GM19455 (cell line): Measurements from ENCODE around the gene CD4.

Experiments used
- ATAC-seq: cut with Tn5 transposase; IDR thresholded peaks from one replicate; pipeline ENCODE4 v1.9.1; 2021; ENCODE audit not compliant: unreplicated experiment

The CD4 gene

DNA sequence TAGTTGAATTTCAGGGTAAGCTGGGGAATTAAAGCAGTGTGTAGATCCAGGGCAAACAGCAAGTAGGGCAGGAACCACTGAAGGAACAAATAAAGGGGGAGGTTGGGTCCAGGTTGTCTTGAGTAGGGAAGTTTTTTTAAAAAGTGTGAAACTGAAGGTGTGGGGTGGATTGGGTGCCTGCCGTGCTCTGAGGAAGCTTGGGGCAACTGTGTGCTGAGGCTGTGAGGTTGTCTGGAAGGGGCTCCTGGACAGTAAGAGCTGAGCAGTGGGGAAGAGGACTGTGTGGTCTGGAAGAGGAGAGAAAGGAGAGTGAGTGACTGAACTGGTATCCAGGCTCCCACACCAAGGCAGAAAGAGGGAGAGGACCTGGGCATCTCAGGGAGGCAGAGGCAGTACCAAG, 21.4 kb downstream of the CD4 start:
- no peak for ATAC-seq

DNA sequence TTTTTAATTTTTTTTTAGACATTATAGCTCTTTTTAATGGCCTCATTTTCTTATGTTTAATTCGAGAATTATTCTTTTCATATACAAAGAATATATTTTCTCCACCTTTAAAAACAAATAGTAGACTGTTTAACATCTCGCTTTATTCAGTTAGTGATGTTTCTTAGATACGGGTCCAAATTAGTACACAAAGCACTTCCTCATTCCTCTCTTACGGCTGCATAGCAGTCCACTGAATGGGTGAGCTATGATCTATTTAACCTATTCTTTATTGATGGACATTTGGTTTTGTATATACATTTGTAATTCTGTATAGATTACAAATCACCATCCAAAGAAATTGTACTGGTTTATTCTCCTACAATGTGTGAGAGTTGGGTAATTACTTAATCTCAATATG, 24.0 kb downstream of the CD4 start:
- ATAC-seq: no peak

DNA sequence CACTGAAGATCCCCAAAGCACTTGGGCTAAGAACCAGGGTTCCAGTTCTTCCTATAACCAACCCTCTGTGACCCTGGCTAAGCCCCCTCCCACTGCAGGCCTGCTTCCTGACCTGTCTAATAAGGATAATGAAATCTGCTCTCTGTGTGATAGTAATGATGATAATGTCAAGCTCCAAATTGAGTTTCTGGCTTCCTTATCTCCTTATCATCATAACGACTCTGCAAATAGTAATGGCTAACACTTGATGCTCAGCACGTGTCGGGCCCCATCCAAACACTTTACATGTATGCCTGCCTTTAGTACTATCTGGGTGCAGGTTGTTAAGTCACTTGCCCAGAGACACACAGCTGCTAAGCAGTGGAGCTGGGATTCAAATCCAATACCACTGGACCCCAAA, 27.3 kb downstream of the CD4 start:
- no peak for ATAC-seq

GRCh38 chr12:6817098-6817497, 27.8 kb downstream of the CD4 start:
- no peak for ATAC-seq

- no peak for ATAC-seq
Measured at GRCh38 chr12:6817662-6818157, 28.4 kb downstream of the CD4 start.

DNA sequence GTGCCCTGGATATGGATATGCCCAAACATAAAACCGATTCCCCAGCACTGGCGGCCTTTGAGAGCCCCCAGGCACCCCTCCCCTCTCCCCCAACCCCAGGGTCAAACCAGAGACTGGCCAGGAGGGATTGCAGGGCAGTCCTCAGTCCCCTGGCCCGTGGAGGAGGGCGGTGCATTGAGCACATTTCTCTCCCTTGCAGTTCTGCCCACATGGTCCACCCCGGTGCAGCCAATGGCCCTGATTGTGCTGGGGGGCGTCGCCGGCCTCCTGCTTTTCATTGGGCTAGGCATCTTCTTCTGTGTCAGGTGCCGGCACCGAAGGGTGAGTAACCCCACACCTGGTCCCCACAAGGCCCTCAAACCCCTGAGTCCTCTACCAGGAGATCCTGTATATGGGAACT, 28.9 kb downstream of the CD4 start:
- no peak for ATAC-seq

DNA sequence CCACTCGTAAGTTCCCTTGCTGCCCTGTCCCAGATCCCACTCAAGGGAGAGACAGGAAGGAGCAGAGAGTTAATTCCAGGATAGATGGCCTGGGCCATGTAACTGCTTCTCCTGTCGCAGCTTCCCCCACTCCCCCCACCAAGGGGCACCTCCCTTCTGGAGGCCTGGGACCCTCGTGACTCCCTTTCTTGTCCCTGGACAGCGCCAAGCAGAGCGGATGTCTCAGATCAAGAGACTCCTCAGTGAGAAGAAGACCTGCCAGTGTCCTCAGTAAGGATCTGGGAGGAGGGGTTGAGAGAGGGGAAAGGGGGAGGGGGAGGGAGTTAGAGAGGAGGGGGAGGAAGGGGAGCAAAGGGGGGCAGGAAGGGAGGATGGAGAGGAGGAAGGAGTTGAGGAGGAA, 29.3 kb downstream of the CD4 start:
- ATAC-seq: no peak

GRCh38 chr12:6819106-6820030, 30.0 kb downstream of the CD4 start:
- no peak for ATAC-seq

DNA sequence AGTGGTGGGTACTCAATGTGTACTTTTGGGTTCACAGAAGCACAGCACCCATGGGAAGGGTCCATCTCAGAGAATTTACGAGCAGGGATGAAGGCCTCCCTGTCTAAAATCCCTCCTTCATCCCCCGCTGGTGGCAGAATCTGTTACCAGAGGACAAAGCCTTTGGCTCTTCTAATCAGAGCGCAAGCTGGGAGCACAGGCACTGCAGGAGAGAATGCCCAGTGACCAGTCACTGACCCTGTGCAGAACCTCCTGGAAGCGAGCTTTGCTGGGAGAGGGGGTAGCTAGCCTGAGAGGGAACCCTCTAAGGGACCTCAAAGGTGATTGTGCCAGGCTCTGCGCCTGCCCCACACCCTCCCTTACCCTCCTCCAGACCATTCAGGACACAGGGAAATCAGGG, 30.8 kb downstream of the CD4 start:
- ATAC-seq: no peak

DNA sequence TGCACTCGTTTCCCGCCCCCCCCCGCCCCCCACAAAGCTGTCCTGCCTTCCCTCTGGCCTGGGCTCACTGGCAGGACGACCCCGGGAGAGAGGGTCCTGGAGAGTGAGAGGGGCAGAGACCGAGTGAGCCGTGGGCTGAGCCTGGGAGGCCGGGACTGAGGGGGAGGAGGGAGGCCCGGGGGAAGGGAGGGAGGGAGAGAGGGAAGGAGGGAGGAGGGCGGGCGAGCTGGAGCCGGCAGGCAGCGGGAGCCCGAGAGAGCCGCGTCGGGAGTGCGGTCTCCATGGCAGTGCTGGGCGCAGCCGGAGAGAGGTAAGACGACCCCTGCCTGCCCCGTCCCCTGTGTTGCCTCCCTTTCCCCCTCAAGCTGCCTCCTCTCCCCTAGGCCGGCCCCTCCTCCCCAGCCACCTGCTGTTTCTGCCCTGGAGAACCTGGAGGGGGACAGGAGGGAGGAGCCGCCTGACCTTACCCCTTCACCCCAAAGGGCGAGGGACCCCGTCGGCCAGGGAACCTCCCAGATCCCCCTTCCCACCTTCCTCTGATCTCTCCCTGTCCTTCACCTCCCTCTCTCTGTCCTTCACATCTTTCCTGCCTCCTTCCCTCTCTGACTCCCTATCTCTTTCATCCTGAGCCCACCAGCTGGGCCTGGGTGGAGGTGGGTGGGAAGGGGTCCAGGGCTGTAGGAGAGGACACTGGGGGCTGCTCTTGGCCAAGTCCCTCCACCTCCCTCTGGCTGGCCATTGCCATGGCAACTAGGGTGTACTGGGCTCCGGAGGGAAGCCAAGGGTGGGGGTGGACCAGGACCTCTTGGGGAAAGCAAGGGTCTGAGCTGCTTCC, 32.5 kb downstream of the CD4 start, which contains the start of gene GPR162:
GPR162 (plus strand) TSS at position 231 of the 835 bp plus-strand sequence. CDS start 2,078 bp downstream, outside the sequence.
- no peak for ATAC-seq

GRCh38 chr12:6822426-6823135, 33.3 kb downstream of the CD4 start:
- no peak for ATAC-seq

GRCh38 chr12:6823182-6824084, 34.1 kb downstream of the CD4 start:
- ATAC-seq: no peak

GRCh38 chr12:6824085-6824775, 34.9 kb downstream of the CD4 start:
- ATAC-seq: no peak

DNA sequence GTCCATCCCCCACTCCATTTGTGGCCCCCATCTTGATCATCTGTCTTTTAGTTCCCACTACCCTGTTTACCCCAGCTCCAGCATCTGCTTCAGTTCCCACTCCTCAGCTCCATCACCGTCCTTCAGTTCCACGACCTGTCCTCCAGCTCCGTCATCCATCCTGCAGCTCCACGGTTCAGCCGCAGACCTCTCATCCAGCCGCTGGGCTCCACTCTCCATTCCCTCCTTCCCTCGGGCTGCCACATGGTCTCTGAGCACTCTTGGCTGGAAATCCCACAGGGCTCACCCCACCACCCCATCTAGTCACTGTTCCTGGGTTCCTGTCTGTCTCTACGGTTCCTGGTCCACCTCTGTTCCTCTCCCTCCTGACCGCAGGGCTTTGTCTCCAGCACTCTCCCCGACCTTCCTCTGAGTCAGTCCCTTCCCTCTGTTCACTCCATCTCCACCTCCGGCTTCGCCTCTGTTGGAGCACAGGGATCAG, 35.6 kb downstream of the CD4 start:
- ATAC-seq: no peak

GRCh38 chr12:6825398-6826124, 36.2 kb downstream of the CD4 start:
- no peak for ATAC-seq

- ATAC-seq: no peak
Measured at GRCh38 chr12:6826125-6826733, 36.9 kb downstream of the CD4 start.

DNA sequence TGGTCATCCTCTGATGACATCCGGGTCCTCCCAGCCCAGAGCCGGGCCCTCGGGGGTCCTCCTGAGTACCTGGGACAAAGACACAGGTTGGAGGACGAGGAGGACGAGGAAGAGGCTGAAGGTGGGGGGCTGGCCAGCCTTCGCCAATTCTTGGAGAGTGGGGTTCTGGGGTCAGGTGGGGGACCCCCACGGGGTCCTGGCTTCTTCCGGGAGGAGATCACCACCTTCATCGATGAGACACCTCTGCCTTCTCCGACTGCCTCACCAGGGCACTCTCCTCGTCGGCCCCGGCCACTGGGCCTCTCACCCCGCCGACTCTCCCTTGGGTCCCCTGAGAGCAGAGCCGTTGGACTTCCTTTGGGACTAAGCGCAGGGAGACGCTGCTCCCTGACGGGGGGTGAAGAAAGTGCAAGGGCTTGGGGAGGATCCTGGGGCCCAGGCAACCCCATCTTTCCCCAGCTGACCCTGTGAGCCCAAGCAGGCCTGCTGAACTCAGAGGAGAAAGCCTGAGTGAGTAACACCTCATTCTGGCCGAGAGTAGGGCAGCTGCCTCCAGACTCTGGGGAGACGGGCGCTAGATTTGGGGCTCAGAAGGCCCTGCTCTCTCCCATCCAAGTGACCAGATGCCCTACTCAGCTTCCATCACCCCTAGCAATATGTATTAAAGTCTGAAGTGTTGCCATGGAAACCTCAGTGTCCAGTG, 37.6 kb downstream of the CD4 start:
- no peak for ATAC-seq
